Measurements from ENCODE around the gene ENPP3. TPM values are rescaled to one million over a fixed set of nuclear protein-coding genes. Genes with fewer than 3 reads are reported as not detected.

ENPP3 gene
- total and polyA plus RNA-seq, 9 of the 15 experiments (the other 6 are each of a cell fraction or from before 2014, with no cell fraction given) = 14.0 to 32.8 (median 21.6) TPM

GRCh38 chr6:131724114-131724513 is 87.0 kb downstream of the ENPP3 start (continued):
- no peak for TF ChIP-seq MED1 (CRISPR knock-in tag; IDR thresholded peaks at IDR 0.05; ENCODE audit: borderline replicate concordance)

GRCh38 chr6:131727467-131727866 is 90.4 kb downstream of the ENPP3 start:
- peaks cover 27% of the 10 kb centered on the region; the same call in 1 of the 3 replicates for H3K36me3 ChIP-seq (ENCODE audit: control insufficient read depth, insufficient read depth, low read length)
- no peak for ATAC-seq
- in situ Hi-C loops (cut with MboI) = no loop called here
- no peaks in the 10 kb centered on the region for H4K20me1 ChIP-seq (replicated peaks; ENCODE audit: control insufficient read depth, insufficient read depth, low read length)
- H3K4me1 ChIP-seq (replicated peaks in 1 of 2; ENCODE audit: control insufficient read depth in 2 of 2, insufficient read depth in 2 of 2, low read length in 2 of 2) = no peaks in the 10 kb centered on the region
- intact Hi-C loops (cut with micrococcal nuclease) = no loop called here
- ChIA-PET POLR2A (interaction anchor here (0.5 to 2.6 kb wide), 3 partner anchors 10 to 104 kb away, joined by 3 to 7 read pairs (median 3); partner anchors contain the start of gene MED23), CTCF (ENCODE audit: low intra/inter-chr PET ratio) (no interaction called here)
- WGBS (ENCODE audit: insufficient coverage, low coverage, missing lambda C conversion rate) = 89% methylated on average over 3 of the region's 5 CpGs
- no peak overlapping the region for H3K4me2 ChIP-seq (ENCODE audit: insufficient read depth, low read length)
- H3K4me3 ChIP-seq = no peak overlapping the region
- no peak overlapping the region for H3K27ac ChIP-seq (ENCODE audit: extremely low read depth, low read depth, low read length)
- no TSS peak for BruUV-seq (replicated peaks)
- no peaks in the 10 kb centered on the region for H3K27me3 ChIP-seq (ENCODE audit: control insufficient read depth in 2 of 2, insufficient read depth in 2 of 2, low read length in 2 of 2)
- H2AFZ ChIP-seq (ENCODE audit: low read depth, low read length) = no peak overlapping the region
- no peaks in the 10 kb centered on the region for H3K9me1 ChIP-seq (ENCODE audit: control insufficient read depth, insufficient read depth, low read length)
- no peak for TF ChIP-seq TFAM (CRISPR knock-in tag; conservative IDR thresholded peaks at IDR 0.05)
- TF ChIP-seq PREB (CRISPR knock-in tag; IDR thresholded peaks at IDR 0.05) = no peak
- peak; percentile 46; the same call in 1 of the 2 replicates for TF ChIP-seq ZNF316 (IDR thresholded peaks at IDR 0.05)
- TF ChIP-seq TSHZ1 (CRISPR knock-in tag; IDR thresholded peaks at IDR 0.05) = no peak
- no peak for TF ChIP-seq RCOR1 (IDR thresholded peaks at IDR 0.05; ENCODE audit: borderline replicate concordance in 1 of 2, low read depth in 2 of 2, low read length in 2 of 2)
- no peak for TF ChIP-seq DACH1 (IDR thresholded peaks at IDR 0.05; ENCODE audit: partially characterized antibody)
- TF ChIP-seq PHB (CRISPR knock-in tag; IDR thresholded peaks at IDR 0.05) = no peak
- TF ChIP-seq RHOXF2B (CRISPR knock-in tag; conservative IDR thresholded peaks at IDR 0.05) = no peak
- H3K9me3 ChIP-seq (replicated peaks; ENCODE audit: control insufficient read depth, insufficient read depth, low read depth, low read length) = no peaks in the 10 kb centered on the region
- no peak for DNase-seq (ENCODE audit: extremely low read depth in 1 of 4, low spot score in 3 of 4)
- H3K9ac ChIP-seq (ENCODE audit: insufficient read depth in 1 of 2, low read depth in 2 of 2, low read length in 2 of 2) = no peak overlapping the region
- no peak for FAIRE-seq
- H3K79me2 ChIP-seq (ENCODE audit: control insufficient read depth, insufficient read depth, low read length) = no peaks in the 10 kb centered on the region
